HEK293 (cell line): Measurements from ENCODE around the gene EML6.

Source experiments
- CTCF ChIA-PET: fragments of 350-600 bp; formaldehyde crosslinking; extraction: SDS; loops from one replicate; lab custom pipeline; 2021; ENCODE audit warnings: antibody characterized with exemption; lab: Yijun Ruan, JAX
- POLR2A ChIA-PET: fragments of 300-600 bp; formaldehyde crosslinking; extraction: SDS; loops from one replicate; lab custom pipeline; 2020; ENCODE audit warnings: antibody characterized with exemption, inconsistent platforms; lab: Yijun Ruan, JAX
- H3K27ac ChIP-seq: fragments of 200-500 bp; sonication (Bioruptor generic); 2 replicates; pipeline ENCODE4 v1.5.1; 2014; ENCODE audit warnings: low read depth, low read length, control low read depth, inconsistent platforms; ENCODE audit errors: extremely low read depth
- H3K36me3 ChIP-seq, 2 experiments: fragments of 200-500 bp in 1 of 2; sonication (Bioruptor generic) in 1 of 2; 1 replicate in 1 of 2; 2 replicates in 1 of 2; pipeline ENCODE4 v1.5.1; 2014 to 2017; ENCODE audit warnings: inconsistent platforms in 2 of 2, low read length in 2 of 2; ENCODE audit not compliant: control insufficient read depth in 2 of 2, insufficient read depth in 1 of 2
- H3K4me1 ChIP-seq: fragments of 200-500 bp; sonication (Bioruptor generic); 2 replicates; pipeline ENCODE4 v1.5.1; 2014; ENCODE audit warnings: mild to moderate bottlenecking, low read length, inconsistent platforms; ENCODE audit not compliant: control insufficient read depth, insufficient read depth
- H3K4me3 ChIP-seq: 2 replicates; pipeline ENCODE4 v1.5.1; 2011; ENCODE audit warnings: low read depth, mild to moderate bottlenecking, control low read depth, low read length, moderate library complexity
- H3K9me3 ChIP-seq: fragments of 200-500 bp; sonication (Bioruptor generic); 2 replicates; pipeline ENCODE4 v1.5.1; 2014; ENCODE audit warnings: low read depth, low read length, inconsistent platforms; ENCODE audit not compliant: control insufficient read depth, insufficient read depth
- KLF17 ChIP-seq: fragments of 450-650 bp; formaldehyde crosslinking; IDR thresholded peaks from 2 replicates; pipeline ENCODE4 v1.5.1; 2016; ENCODE audit warnings: missing biosample characterization, missing genetic modification characterization
- KLF9 ChIP-seq: fragments of 450-650 bp; formaldehyde crosslinking; IDR thresholded peaks from 2 replicates; pipeline ENCODE4 v1.5.1; 2016; ENCODE audit warnings: missing biosample characterization, missing genetic modification characterization, low read depth
- YY1 ChIP-seq: fragments of 450-650 bp; formaldehyde crosslinking; IDR thresholded peaks from 2 replicates; pipeline ENCODE4 v1.5.1; 2018; ENCODE audit warnings: missing biosample characterization, missing genetic modification characterization
- ZBTB48 ChIP-seq: fragments of 450-650 bp; formaldehyde crosslinking; IDR thresholded peaks from 2 replicates; pipeline ENCODE4 v1.5.1; 2016; ENCODE audit warnings: missing biosample characterization, missing genetic modification characterization
- ZNF221 ChIP-seq: fragments of 450-650 bp; formaldehyde crosslinking; IDR thresholded peaks from 2 replicates; pipeline ENCODE4 v1.5.1; 2017; ENCODE audit warnings: missing biosample characterization, missing genetic modification characterization, borderline replicate concordance
- ZNF292 ChIP-seq: fragments of 450-650 bp; formaldehyde crosslinking; IDR thresholded peaks from 2 replicates; pipeline ENCODE4 v1.5.1; 2016; ENCODE audit warnings: low read depth, missing biosample characterization, missing genetic modification characterization, borderline replicate concordance
- ZNF398 ChIP-seq: fragments of 450-650 bp; formaldehyde crosslinking; IDR thresholded peaks from 2 replicates; pipeline ENCODE4 v1.5.1; 2017; ENCODE audit warnings: missing biosample characterization, missing genetic modification characterization
- ZNF623 ChIP-seq: fragments of 450-650 bp; formaldehyde crosslinking; IDR thresholded peaks from 2 replicates; pipeline ENCODE4 v1.5.1; 2016; ENCODE audit warnings: missing biosample characterization, missing genetic modification characterization
- ZNF629 ChIP-seq: fragments of 450-650 bp; formaldehyde crosslinking; IDR thresholded peaks from 2 replicates; pipeline ENCODE4 v1.5.1; 2017; ENCODE audit warnings: missing biosample characterization, missing genetic modification characterization
- TF ChIP-seq, protein P1 (sequence below): fragments of 450-650 bp; formaldehyde crosslinking; IDR thresholded peaks from 2 replicates; pipeline ENCODE4 v1.5.1; 2017; ENCODE audit warnings: missing biosample characterization, missing genetic modification characterization
- TF ChIP-seq, protein P2 (sequence below): fragments of 450-650 bp; formaldehyde crosslinking; IDR thresholded peaks from 2 replicates; pipeline ENCODE4 v1.5.1; 2016; ENCODE audit warnings: missing biosample characterization, missing genetic modification characterization
- TF ChIP-seq, protein P3 (sequence below): fragments of 450-650 bp; formaldehyde crosslinking; IDR thresholded peaks from 2 replicates; pipeline ENCODE4 v1.5.1; 2017; ENCODE audit warnings: missing biosample characterization, mild to moderate bottlenecking, missing genetic modification characterization, moderate library complexity
- TF ChIP-seq, protein P4 (sequence below): fragments of 450-650 bp; formaldehyde crosslinking; IDR thresholded peaks from 2 replicates; pipeline ENCODE4 v1.5.1; 2016; ENCODE audit warnings: missing biosample characterization, missing genetic modification characterization

EML6 gene

GRCh38 chr2:54925022-54925421 lies 201.6 kb downstream of the EML6 start (continued):
- TF ChIP-seq, protein P1, sequence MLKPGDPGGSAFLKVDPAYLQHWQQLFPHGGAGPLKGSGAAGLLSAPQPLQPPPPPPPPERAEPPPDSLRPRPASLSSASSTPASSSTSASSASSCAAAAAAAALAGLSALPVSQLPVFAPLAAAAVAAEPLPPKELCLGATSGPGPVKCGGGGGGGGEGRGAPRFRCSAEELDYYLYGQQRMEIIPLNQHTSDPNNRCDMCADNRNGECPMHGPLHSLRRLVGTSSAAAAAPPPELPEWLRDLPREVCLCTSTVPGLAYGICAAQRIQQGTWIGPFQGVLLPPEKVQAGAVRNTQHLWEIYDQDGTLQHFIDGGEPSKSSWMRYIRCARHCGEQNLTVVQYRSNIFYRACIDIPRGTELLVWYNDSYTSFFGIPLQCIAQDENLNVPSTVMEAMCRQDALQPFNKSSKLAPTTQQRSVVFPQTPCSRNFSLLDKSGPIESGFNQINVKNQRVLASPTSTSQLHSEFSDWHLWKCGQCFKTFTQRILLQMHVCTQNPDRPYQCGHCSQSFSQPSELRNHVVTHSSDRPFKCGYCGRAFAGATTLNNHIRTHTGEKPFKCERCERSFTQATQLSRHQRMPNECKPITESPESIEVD (tag by site-specific recombination), result no peak
- TF ChIP-seq ZNF629, result no peak
- no peak for TF ChIP-seq ZNF623 (tag by site-specific recombination)

DNA sequence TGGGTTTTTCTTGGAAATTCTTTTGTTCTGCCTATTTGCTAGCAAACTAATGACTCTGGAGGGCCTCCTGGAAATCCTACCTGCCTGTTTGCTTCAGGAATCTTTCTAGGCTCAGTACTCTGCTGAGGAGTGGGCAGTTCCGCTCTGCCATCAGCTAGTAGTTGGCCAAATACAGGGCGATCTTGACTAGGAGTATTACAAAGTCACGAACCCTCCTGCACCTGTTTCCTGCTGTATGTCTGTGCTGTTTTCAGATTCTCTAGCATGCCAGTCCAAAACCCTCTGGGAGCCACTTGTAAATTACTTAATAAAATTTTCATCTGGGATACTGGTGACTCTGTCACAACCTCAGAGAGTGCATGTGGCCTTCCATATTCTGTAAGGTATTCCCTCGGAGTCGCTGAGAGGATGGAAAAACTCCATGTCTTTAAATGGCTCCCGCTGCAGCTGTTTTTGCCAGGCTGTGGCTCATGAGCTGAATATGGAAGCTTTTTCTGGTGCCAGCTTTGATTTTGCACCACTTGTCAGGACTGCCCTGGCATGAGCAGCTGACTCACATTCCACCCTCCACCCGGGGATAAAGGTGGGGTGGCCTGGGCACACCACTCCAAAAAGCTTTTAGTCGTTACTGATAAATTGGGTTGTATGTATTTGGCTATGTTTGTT lies 203.8 kb downstream of the EML6 start:
- ChIA-PET POLR2A (no interaction called here), CTCF (interaction anchor here (0.9 kb wide), 1 partner anchor 27 kb away, joined by 4 read pairs; no protein-coding TSS in a partner anchor)
- no peak overlapping the region for H3K4me3 ChIP-seq
- H3K27ac ChIP-seq, result no peak overlapping the region
- no peaks in the 10 kb centered on the region for H3K36me3 ChIP-seq
- no peak for TF ChIP-seq YY1 (tag by site-specific recombination)
- no peak for TF ChIP-seq ZBTB48
- H3K4me1 ChIP-seq, result no peaks in the 10 kb centered on the region
- no peaks in the 10 kb centered on the region for H3K9me3 ChIP-seq

GRCh38 chr2:54927751-54928615 lies 204.5 kb downstream of the EML6 start:
- ChIA-PET CTCF (interaction anchor here (0.9 kb wide), 1 partner anchor 28 kb away, joined by 4 read pairs; no protein-coding TSS in a partner anchor), POLR2A (no interaction called here)
- Histone ChIP-seq H3K9me3 (no peaks in the 10 kb centered on the region), H3K36me3 (no peaks in the 10 kb centered on the region), H3K4me1 (no peaks in the 10 kb centered on the region), H3K4me3 (no peak overlapping the region), H3K27ac (no peak overlapping the region)
- TF ChIP-seq KLF9 (tag by site-specific recombination), result no peak

DNA sequence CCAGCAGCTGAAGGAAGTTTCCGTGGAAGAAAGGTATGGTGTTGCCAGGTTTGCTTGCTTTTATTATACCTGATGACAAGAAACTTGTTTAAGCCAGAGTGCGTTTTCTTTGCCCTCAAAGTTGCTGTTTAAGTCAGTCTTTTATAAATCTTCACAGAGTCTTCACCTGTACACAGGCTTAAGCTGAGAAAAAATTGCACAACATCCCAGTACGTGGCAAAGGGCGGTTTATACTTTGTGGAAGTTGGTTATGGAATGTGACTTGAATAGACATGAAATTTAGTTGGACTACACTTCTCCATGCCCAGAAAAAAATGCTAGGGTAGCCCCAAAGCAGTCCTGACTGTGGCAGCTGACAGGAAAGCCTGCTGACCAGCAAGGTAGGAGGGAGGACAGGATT lies 205.3 kb downstream of the EML6 start:
- TF ChIP-seq, protein P2, sequence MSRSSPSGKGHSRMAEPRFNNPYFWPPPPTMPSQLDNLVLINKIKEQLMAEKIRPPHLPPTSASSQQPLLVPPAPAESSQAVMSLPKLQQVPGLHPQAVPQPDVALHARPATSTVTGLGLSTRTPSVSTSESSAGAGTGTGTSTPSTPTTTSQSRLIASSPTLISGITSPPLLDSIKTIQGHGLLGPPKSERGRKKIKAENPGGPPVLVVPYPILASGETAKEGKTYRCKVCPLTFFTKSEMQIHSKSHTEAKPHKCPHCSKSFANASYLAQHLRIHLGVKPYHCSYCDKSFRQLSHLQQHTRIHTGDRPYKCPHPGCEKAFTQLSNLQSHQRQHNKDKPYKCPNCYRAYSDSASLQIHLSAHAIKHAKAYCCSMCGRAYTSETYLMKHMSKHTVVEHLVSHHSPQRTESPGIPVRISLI (tag by site-specific recombination), result no peak
- TF ChIP-seq ZNF221, result no peak
- no peaks in the 10 kb centered on the region for H3K36me3 ChIP-seq
- H3K4me3 ChIP-seq, result no peak overlapping the region
- H3K9me3 ChIP-seq, result no peaks in the 10 kb centered on the region
- no peak overlapping the region for H3K27ac ChIP-seq
- ChIA-PET CTCF (no interaction called here), POLR2A (no interaction called here)
- H3K4me1 ChIP-seq, result no peaks in the 10 kb centered on the region

DNA sequence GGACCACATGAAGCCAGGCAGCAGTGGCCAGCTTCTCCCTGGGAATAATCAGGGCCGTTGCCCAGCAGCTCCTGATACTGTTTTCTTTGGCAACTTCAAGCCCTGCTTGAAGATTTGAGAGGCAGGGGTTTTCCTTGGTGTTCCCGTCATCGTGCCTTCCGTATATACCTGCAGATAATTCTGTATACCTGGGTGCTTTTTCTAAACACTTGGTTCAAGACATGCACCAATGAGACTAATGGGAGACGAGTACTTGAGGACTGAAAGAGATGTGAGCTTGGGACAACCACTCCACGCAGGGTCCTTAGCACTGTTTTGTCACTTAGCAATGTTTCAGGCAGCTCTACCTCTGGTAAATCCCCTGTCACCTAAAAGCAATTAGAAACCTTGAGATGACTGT lies 208.0 kb downstream of the EML6 start:
- no peak overlapping the region for H3K27ac ChIP-seq
- no peak overlapping the region for H3K4me3 ChIP-seq
- no peaks in the 10 kb centered on the region for H3K4me1 ChIP-seq
- no peaks in the 10 kb centered on the region for H3K9me3 ChIP-seq
- ChIA-PET POLR2A (no interaction called here), CTCF (interaction anchor here (0.6 kb wide), 2 partner anchors 127 to 780 kb away, joined by 3 read pairs; no protein-coding TSS in a partner anchor)
- no peaks in the 10 kb centered on the region for H3K36me3 ChIP-seq
- no peak for TF ChIP-seq ZNF398 (tag by site-specific recombination)
- no peak for TF ChIP-seq KLF17 (tag by site-specific recombination)
- TF ChIP-seq, protein P3, sequence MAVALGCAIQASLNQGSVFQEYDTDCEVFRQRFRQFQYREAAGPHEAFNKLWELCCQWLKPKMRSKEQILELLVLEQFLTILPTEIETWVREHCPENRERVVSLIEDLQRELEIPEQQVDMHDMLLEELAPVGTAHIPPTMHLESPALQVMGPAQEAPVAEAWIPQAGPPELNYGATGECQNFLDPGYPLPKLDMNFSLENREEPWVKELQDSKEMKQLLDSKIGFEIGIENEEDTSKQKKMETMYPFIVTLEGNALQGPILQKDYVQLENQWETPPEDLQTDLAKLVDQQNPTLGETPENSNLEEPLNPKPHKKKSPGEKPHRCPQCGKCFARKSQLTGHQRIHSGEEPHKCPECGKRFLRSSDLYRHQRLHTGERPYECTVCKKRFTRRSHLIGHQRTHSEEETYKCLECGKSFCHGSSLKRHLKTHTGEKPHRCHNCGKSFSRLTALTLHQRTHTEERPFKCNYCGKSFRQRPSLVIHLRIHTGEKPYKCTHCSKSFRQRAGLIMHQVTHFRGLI, result no peak
- no peak for TF ChIP-seq ZNF292 (tag by site-specific recombination)
- TF ChIP-seq, protein P4, sequence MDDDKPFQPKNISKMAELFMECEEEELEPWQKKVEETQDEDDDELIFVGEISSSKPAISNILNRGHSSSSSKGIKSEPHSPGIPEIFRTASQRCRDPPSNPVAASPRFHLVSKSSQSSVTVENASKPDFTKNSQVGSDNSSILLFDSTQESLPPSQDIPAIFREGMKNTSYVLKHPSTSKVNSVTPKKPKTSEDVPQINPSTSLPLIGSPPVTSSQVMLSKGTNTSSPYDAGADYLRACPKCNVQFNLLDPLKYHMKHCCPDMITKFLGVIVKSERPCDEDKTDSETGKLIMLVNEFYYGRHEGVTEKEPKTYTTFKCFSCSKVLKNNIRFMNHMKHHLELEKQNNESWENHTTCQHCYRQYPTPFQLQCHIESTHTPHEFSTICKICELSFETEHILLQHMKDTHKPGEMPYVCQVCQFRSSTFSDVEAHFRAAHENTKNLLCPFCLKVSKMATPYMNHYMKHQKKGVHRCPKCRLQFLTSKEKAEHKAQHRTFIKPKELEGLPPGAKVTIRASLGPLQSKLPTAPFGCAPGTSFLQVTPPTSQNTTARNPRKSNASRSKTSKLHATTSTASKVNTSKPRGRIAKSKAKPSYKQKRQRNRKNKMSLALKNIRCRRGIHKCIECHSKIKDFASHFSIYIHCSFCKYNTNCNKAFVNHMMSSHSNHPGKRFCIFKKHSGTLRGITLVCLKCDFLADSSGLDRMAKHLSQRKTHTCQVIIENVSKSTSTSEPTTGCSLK, result no peak
